Sigmoid colon (tissue), 3 donors: ENCODE results near the gene SLFN14.

Experiments used
- CTCF ChIP-seq, 4 experiments: fragments of 450-650 bp in 3 of 4; fragments of 200-600 bp in 1 of 4; IDR thresholded peaks; one replicate each; pipeline ENCODE4 v1.5.1; 2016 to 2019; ENCODE audit warnings: antibody characterized with exemption in 4 of 4, mild to moderate bottlenecking in 3 of 4, moderate library complexity in 2 of 4
- POLR2A ChIP-seq, 2 donors: fragments of 450-650 bp; IDR thresholded peaks; one replicate each; pipeline ENCODE4 v1.6.1; 2016; ENCODE audit warnings: antibody characterized with exemption in 2 of 2, mild to moderate bottlenecking in 2 of 2, moderate library complexity in 2 of 2

- TF ChIP-seq POLR2A (IDR thresholded peaks at IDR 0.05): no peak
- no peak for TF ChIP-seq CTCF (IDR thresholded peaks at IDR 0.05)
Measured at GRCh38 chr17:35607239-35607847, 46.7 kb upstream of the SLFN14 start.
